ENCODE measurements around the gene KARS1. TPM values are rescaled to one million over a fixed set of nuclear protein-coding genes. Genes with fewer than 3 reads are reported as not detected.
"Not testable (repeated sequence)": the region's sequence is repeated elsewhere in the genome, so short reads cannot be mapped to it uniquely, and the experiment has no call there.

KARS1 gene
- total and polyA plus RNA-seq, 7 donors = 77.0 to 131 (median 109) TPM

- H3K9me3 ChIP-seq = no peaks in the 10 kb centered on the region
- H3K36me3 ChIP-seq = peaks cover 14 to 49% (median 28%) of the 10 kb centered on the region in 4 donors
- peak overlapping the region in 3 of 4 donors; percentile 54 to 75 (median 72) for H3K27ac ChIP-seq
- peaks cover 0 to 15% (median 9%) of the 10 kb centered on the region in 4 donors for H3K4me1 ChIP-seq
- TF ChIP-seq POLR2A (IDR thresholded peaks at IDR 0.05) (no peak), POLR2AphosphoS5 (IDR thresholded peaks at IDR 0.05) (no peak), CTCF (IDR thresholded peaks at IDR 0.05) (no peak), EP300 (IDR thresholded peaks at IDR 0.05) (no peak)
- no peak overlapping the region for H3K4me3 ChIP-seq
- no peaks in the 10 kb centered on the region for H3K27me3 ChIP-seq
- intact Hi-C loops (cut with DNase I) = no loop called here
- DNase-seq = no peak
- WGBS, 2 donors = 50 to 82% methylated on average over 6 of the region's 6 CpGs
Observed at GRCh38 chr16:75599452-75600277, 47.8 kb downstream of the KARS1 start.

GRCh38 chr16:75593825-75594820 is 53.3 kb downstream of the KARS1 start:
- TF ChIP-seq CTCF (IDR thresholded peaks at IDR 0.05) = no peak
- TF ChIP-seq POLR2A (IDR thresholded peaks at IDR 0.05) = no peak
- TF ChIP-seq EP300 (IDR thresholded peaks at IDR 0.05) = no peak
- TF ChIP-seq POLR2AphosphoS5 (IDR thresholded peaks at IDR 0.05) = no peak
- intact Hi-C loops (cut with DNase I) = no loop called here

GRCh38 chr16:75593308-75593707 is 54.2 kb downstream of the KARS1 start:
- Histone ChIP-seq H3K27me3 (no peaks in the 10 kb centered on the region), H3K27ac (peak overlapping the region in 1 of 4 donors; percentile 86), H3K4me3 (no peak overlapping the region), H3K4me1 (peaks cover 0 to 38% (median 24%) of the 10 kb centered on the region in 4 donors), H3K9me3 (no peaks in the 10 kb centered on the region), H3K36me3 (peaks cover 0 to 12% (median 3%) of the 10 kb centered on the region in 4 donors)
- WGBS, 2 donors = 91 to 95% methylated on average over 6 of the region's 6 CpGs
- TF ChIP-seq CTCF (IDR thresholded peaks at IDR 0.05) (no peak), POLR2A (IDR thresholded peaks at IDR 0.05) (no peak), EP300 (IDR thresholded peaks at IDR 0.05) (no peak), POLR2AphosphoS5 (IDR thresholded peaks at IDR 0.05) (no peak)
- intact Hi-C loops (cut with DNase I) = no loop called here
- no peak for DNase-seq

More at GRCh38 chr16:75593825-75594820, 53.3 kb downstream of the KARS1 start:
- Histone ChIP-seq H3K36me3 (peaks cover 0 to 12% (median 4%) of the 10 kb centered on the region in 4 donors), H3K4me1 (peaks cover 0 to 31% (median 24%) of the 10 kb centered on the region in 4 donors), H3K27ac (peak overlapping the region in 1 of 4 donors; percentile 47), H3K9me3 (no peaks in the 10 kb centered on the region), H3K27me3 (no peaks in the 10 kb centered on the region), H3K4me3 (no peak overlapping the region)
- no peak for DNase-seq
- 73 to 86% methylated on average over 17 of the region's 17 CpGs for WGBS, 2 donors

GRCh38 chr16:75591927-75592326 is 55.5 kb downstream of the KARS1 start:
- intact Hi-C loops (cut with DNase I); H3K27me3 ChIP-seq; H3K9me3 ChIP-seq; H3K4me3 ChIP-seq; DNase-seq; H3K36me3 ChIP-seq: not testable (repeated sequence)
- Histone ChIP-seq H3K4me1 (peaks cover 0 to 43% (median 24%) of the 10 kb centered on the region in 4 donors), H3K27ac (peak overlapping the region in 2 of 4 donors; percentile 39 to 86)
- 73 to 85% methylated on average over 7 of the region's 9 CpGs for WGBS, 2 donors
